ENCODE data around the gene CNFN.

Gene CNFN

DNA sequence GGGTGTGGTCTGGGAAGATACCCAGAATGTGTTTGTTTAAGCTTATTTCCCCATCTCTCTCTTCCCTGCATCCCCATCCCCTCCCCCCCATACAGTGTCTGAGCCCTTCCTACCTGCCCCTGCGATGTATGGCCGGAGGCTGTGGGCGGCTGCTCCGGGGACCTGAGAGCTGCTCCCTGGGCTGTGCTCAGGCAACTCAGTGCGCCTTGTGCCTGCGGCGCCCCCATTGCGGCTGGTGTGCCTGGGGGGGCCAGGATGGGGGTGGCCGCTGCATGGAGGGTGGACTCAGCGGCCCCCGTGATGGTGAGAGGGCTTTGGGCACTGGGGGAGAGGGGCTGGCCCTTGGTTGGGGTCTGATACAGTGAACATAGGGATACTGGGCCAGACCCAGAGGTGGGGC is 21.7 kb downstream of the CNFN start:
- no peak overlapping the region for H3K4ac ChIP-seq (ENCODE audit: low read depth, low read length)
- no peak overlapping the region for H3K9ac ChIP-seq (ENCODE audit: low read length)
- no peak overlapping the region for H3K4me2 ChIP-seq (ENCODE audit: low read length)
- peaks cover 11 to 15% of the 10 kb centered on the region in 2 experiments for H3K36me3 ChIP-seq (ENCODE audit: control insufficient read depth in 1 of 2, insufficient read depth in 2 of 2, low read length in 2 of 2)
- no peak overlapping the region for H3K14ac ChIP-seq (ENCODE audit: low read length)
- H2AK5ac ChIP-seq (ENCODE audit: low read length): no peak overlapping the region
- H3K79me2 ChIP-seq (ENCODE audit: control insufficient read depth, insufficient read depth, low read length, poor library complexity): no peaks in the 10 kb centered on the region
- H4K12ac ChIP-seq (ENCODE audit: low read depth, low read length): no peak overlapping the region
- H4K8ac ChIP-seq (ENCODE audit: low read depth, low read length): no peak overlapping the region
- DNase-seq: no peak
- no peak overlapping the region for H3K23ac ChIP-seq (ENCODE audit: low read length)
- H3K4me3 ChIP-seq (ENCODE audit: low read depth, low read length): no peak overlapping the region
- no peaks in the 10 kb centered on the region for H3K27me3 ChIP-seq (ENCODE audit: insufficient read depth, low read length)
- no CpG with 5 or more reads among the region's 11 CpGs for WGBS (ENCODE audit: extremely low coverage, insufficient coverage, insufficient read length)
- no peak overlapping the region for H2BK120ac ChIP-seq (ENCODE audit: insufficient read depth, low read length, poor library complexity)
- no peak overlapping the region for H2AFZ ChIP-seq (ENCODE audit: insufficient read depth, low read length, poor library complexity)
- peaks cover 4% of the 10 kb centered on the region for H3K9me3 ChIP-seq (ENCODE audit: insufficient read depth, low read depth, low read length)
- H3K79me1 ChIP-seq (ENCODE audit: low read length): no peaks in the 10 kb centered on the region
- H3K4me1 ChIP-seq (ENCODE audit: control insufficient read depth in 1 of 2, insufficient read depth in 2 of 2, low read length in 2 of 2): no peaks in the 10 kb centered on the region
- no peak overlapping the region for H3K18ac ChIP-seq (ENCODE audit: low read length)
- H3K27ac ChIP-seq (ENCODE audit: low read depth, low read length): no peak overlapping the region
- H4K91ac ChIP-seq (ENCODE audit: low read depth, low read length): no peak overlapping the region
- no peak overlapping the region for H2BK12ac ChIP-seq (ENCODE audit: low read length)
- H2BK5ac ChIP-seq (ENCODE audit: low read depth, low read length, poor library complexity): no peak overlapping the region

DNA sequence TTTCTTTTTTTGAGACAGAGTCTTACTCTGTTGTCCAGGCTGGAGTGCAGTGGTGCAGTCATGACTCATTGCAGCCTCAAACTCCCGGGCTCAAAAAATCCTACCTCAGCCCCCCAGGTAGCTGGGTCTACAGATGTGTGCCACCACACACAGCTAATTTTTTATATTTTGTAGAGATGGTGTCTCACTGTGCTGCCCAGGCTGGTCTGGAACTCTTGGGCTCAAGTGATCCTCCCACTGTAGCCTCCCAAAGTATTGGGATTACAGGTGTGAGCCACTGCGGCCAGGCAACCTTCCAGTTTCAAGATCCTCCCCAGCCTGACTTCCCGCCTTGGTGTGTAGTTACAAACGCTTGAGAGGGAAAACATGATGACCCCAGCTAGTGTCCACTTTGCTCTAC is 22.2 kb downstream of the CNFN start:
- H4K8ac ChIP-seq (ENCODE audit: low read depth, low read length): no peak overlapping the region
- H3K23ac ChIP-seq (ENCODE audit: low read length): no peak overlapping the region
- H3K4me2 ChIP-seq (ENCODE audit: low read length): no peak overlapping the region
- no peak overlapping the region for H2BK5ac ChIP-seq (ENCODE audit: low read depth, low read length, poor library complexity)
- H3K4ac ChIP-seq (ENCODE audit: low read depth, low read length): no peak overlapping the region
- H2AK5ac ChIP-seq (ENCODE audit: low read length): no peak overlapping the region
- H2BK12ac ChIP-seq (ENCODE audit: low read length): no peak overlapping the region
- no peak overlapping the region for H3K27ac ChIP-seq (ENCODE audit: low read depth, low read length)
- H3K27me3 ChIP-seq (ENCODE audit: insufficient read depth, low read length): no peaks in the 10 kb centered on the region
- H3K4me1 ChIP-seq (ENCODE audit: control insufficient read depth in 1 of 2, insufficient read depth in 2 of 2, low read length in 2 of 2): no peaks in the 10 kb centered on the region
- no peaks in the 10 kb centered on the region for H3K79me2 ChIP-seq (ENCODE audit: control insufficient read depth, insufficient read depth, low read length, poor library complexity)
- H3K14ac ChIP-seq (ENCODE audit: low read length): no peak overlapping the region
- H3K18ac ChIP-seq (ENCODE audit: low read length): no peak overlapping the region
- peaks cover 11 to 18% of the 10 kb centered on the region in 2 experiments for H3K36me3 ChIP-seq (ENCODE audit: control insufficient read depth in 1 of 2, insufficient read depth in 2 of 2, low read length in 2 of 2)
- H3K9me3 ChIP-seq (ENCODE audit: insufficient read depth, low read depth, low read length): peaks cover 4% of the 10 kb centered on the region
- no peaks in the 10 kb centered on the region for H3K79me1 ChIP-seq (ENCODE audit: low read length)
- no peak overlapping the region for H3K9ac ChIP-seq (ENCODE audit: low read length)
- no CpG with 5 or more reads among the region's 4 CpGs for WGBS (ENCODE audit: extremely low coverage, insufficient coverage, insufficient read length)
- no peak overlapping the region for H2AFZ ChIP-seq (ENCODE audit: insufficient read depth, low read length, poor library complexity)
- H4K12ac ChIP-seq (ENCODE audit: low read depth, low read length): no peak overlapping the region
- no peak overlapping the region for H4K91ac ChIP-seq (ENCODE audit: low read depth, low read length)
- no peak overlapping the region for H3K4me3 ChIP-seq (ENCODE audit: low read depth, low read length)
- no peak for DNase-seq
- no peak overlapping the region for H2BK120ac ChIP-seq (ENCODE audit: insufficient read depth, low read length, poor library complexity)

DNA sequence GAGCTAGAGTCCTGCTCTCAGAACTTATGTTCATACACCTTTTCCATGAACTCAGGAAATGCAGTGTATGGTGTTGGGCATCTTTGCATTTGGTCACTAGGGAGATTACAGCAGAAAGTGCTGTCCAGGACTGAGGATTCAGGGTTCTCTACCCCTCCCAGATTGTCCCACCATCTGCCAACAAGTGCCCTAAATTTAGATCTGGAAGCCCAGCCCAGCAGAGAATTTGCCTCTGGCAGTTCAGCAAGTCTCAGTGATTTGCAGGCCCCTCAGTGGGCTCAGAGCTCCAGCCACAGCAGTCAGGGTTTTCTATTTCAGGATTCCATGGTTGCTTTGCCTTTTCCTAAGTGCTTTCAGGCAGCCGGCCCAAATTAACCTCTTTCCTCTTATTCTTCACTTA is 23.4 kb downstream of the CNFN start:
- Histone ChIP-seq H3K23ac (ENCODE audit: low read length) (no peak overlapping the region), H4K12ac (ENCODE audit: low read depth, low read length) (no peak overlapping the region), H3K79me1 (ENCODE audit: low read length) (no peaks in the 10 kb centered on the region), H2BK120ac (ENCODE audit: insufficient read depth, low read length, poor library complexity) (no peak overlapping the region), H4K8ac (ENCODE audit: low read depth, low read length) (no peak overlapping the region), H3K27ac (ENCODE audit: low read depth, low read length) (no peak overlapping the region), H3K4me1 (ENCODE audit: control insufficient read depth in 1 of 2, insufficient read depth in 2 of 2, low read length in 2 of 2) (no peaks in the 10 kb centered on the region), H2BK5ac (ENCODE audit: low read depth, low read length, poor library complexity) (no peak overlapping the region), H2BK12ac (ENCODE audit: low read length) (no peak overlapping the region), H3K79me2 (ENCODE audit: control insufficient read depth, insufficient read depth, low read length, poor library complexity) (no peaks in the 10 kb centered on the region), H3K14ac (ENCODE audit: low read length) (no peak overlapping the region), H3K4me3 (ENCODE audit: low read depth, low read length) (no peak overlapping the region), H3K9ac (ENCODE audit: low read length) (no peak overlapping the region), H3K9me3 (ENCODE audit: insufficient read depth, low read depth, low read length) (peaks cover 4% of the 10 kb centered on the region), H3K4ac (ENCODE audit: low read depth, low read length) (no peak overlapping the region), H2AFZ (ENCODE audit: insufficient read depth, low read length, poor library complexity) (no peak overlapping the region), H3K18ac (ENCODE audit: low read length) (no peak overlapping the region), H3K4me2 (ENCODE audit: low read length) (no peak overlapping the region), H4K91ac (ENCODE audit: low read depth, low read length) (no peak overlapping the region), H2AK5ac (ENCODE audit: low read length) (no peak overlapping the region), H3K36me3 (ENCODE audit: control insufficient read depth in 1 of 2, insufficient read depth in 2 of 2, low read length in 2 of 2) (peaks cover 16 to 23% of the 10 kb centered on the region in 2 experiments), H3K27me3 (ENCODE audit: insufficient read depth, low read length) (no peaks in the 10 kb centered on the region)
- DNase-seq: no peak
- WGBS (ENCODE audit: extremely low coverage, insufficient coverage, insufficient read length): no CpG with 5 or more reads among the region's 1 CpG

DNA sequence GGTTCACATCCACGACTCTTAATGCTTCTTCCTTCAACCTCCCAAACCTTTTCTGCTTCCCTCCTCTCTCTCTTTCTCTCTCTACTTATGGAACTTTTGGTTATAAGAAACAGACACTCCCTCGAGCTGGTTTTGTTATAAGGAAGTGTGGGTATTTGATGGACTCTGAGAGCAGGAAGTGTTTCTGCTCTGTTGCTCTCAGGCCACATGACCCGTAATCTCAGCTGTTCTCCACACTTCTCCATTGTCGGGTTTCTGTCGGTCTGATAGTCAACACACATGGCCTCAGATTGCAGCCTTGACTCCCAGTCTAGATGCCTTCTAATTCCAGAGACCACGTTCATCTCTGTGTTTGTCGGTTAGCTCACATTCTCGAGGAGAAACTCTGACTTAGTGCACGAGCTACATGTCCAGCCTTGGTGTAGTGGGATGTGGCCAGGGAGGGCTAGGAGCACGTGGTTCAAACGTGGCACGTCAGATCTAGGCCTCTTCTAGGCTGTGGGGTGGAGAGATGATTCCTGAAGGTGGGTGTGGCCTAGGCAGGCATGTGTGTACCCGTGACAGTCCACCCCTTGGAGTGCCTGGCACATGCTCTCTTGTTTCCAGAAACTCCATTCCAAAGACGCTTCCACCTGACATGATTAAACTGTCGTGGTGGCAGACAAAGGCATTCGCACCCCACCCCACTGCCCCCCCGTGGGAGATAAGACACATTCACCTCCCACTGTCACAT is 26.3 kb downstream of the CNFN start:
- H2BK12ac ChIP-seq (ENCODE audit: low read length): no peak overlapping the region
- no peak overlapping the region for H3K4me2 ChIP-seq (ENCODE audit: low read length)
- H2AK5ac ChIP-seq (ENCODE audit: low read length): no peak overlapping the region
- no peak overlapping the region for H3K27ac ChIP-seq (ENCODE audit: low read depth, low read length)
- H3K27me3 ChIP-seq (ENCODE audit: insufficient read depth, low read length): no peaks in the 10 kb centered on the region
- no peaks in the 10 kb centered on the region for H3K79me2 ChIP-seq (ENCODE audit: control insufficient read depth, insufficient read depth, low read length, poor library complexity)
- no CpG with 5 or more reads among the region's 17 CpGs for WGBS (ENCODE audit: extremely low coverage, insufficient coverage, insufficient read length)
- H2BK120ac ChIP-seq (ENCODE audit: insufficient read depth, low read length, poor library complexity): no peak overlapping the region
- H3K36me3 ChIP-seq (ENCODE audit: control insufficient read depth in 1 of 2, insufficient read depth in 2 of 2, low read length in 2 of 2): peaks cover 14 to 17% of the 10 kb centered on the region in 2 experiments
- no peaks in the 10 kb centered on the region for H3K79me1 ChIP-seq (ENCODE audit: low read length)
- H4K12ac ChIP-seq (ENCODE audit: low read depth, low read length): no peak overlapping the region
- H3K18ac ChIP-seq (ENCODE audit: low read length): no peak overlapping the region
- no peaks in the 10 kb centered on the region for H3K9me3 ChIP-seq (ENCODE audit: insufficient read depth, low read depth, low read length)
- H3K9ac ChIP-seq (ENCODE audit: low read length): no peak overlapping the region
- no peak overlapping the region for H3K14ac ChIP-seq (ENCODE audit: low read length)
- no peak overlapping the region for H3K4ac ChIP-seq (ENCODE audit: low read depth, low read length)
- H3K23ac ChIP-seq (ENCODE audit: low read length): no peak overlapping the region
- no peak for DNase-seq
- no peak overlapping the region for H2BK5ac ChIP-seq (ENCODE audit: low read depth, low read length, poor library complexity)
- H3K4me3 ChIP-seq (ENCODE audit: low read depth, low read length): no peak overlapping the region
- H3K4me1 ChIP-seq (ENCODE audit: control insufficient read depth in 1 of 2, insufficient read depth in 2 of 2, low read length in 2 of 2): peaks cover 5 to 6% of the 10 kb centered on the region in 2 experiments
- no peak overlapping the region for H4K8ac ChIP-seq (ENCODE audit: low read depth, low read length)
- H2AFZ ChIP-seq (ENCODE audit: insufficient read depth, low read length, poor library complexity): no peak overlapping the region
- H4K91ac ChIP-seq (ENCODE audit: low read depth, low read length): no peak overlapping the region
